Activated CD8-positive, alpha-beta memory T cell treated with anti-CD3 and anti-CD28 coated beads, Interleukin-2, amount 50 U/mL, for 1 hour (primary cell): Measurements from ENCODE around the gene RMI2.

ENCODE experiments used
- DNase-seq: peaks from one replicate; pipeline ENCODE4 v3.0.0-alpha.2; 2020; ENCODE audit errors: extremely low read depth

RMI2 gene

GRCh38 chr16:11327277-11328171 lies 17.7 kb upstream of the RMI2 start:
- DNase-seq: no peak

- DNase-seq: peak; percentile 20
These were observed 16.8 kb upstream of the RMI2 start for GRCh38 chr16:11328172-11329070.

- DNase-seq: no peak
These were observed 16.2 kb upstream of the RMI2 start for GRCh38 chr16:11329071-11329491.

GRCh38 chr16:11329891-11330290 lies 15.4 kb upstream of the RMI2 start:
- DNase-seq: no peak

GRCh38 chr16:11330526-11331237 lies 14.6 kb upstream of the RMI2 start:
- DNase-seq: no peak

- DNase-seq: no peak
These were observed 13.3 kb upstream of the RMI2 start for GRCh38 chr16:11331967-11332366.

GRCh38 chr16:11333010-11333409 lies 12.2 kb upstream of the RMI2 start:
- no peak for DNase-seq

- DNase-seq: no peak
These were observed 11.6 kb upstream of the RMI2 start for GRCh38 chr16:11333702-11334101.

GRCh38 chr16:11334831-11335404 lies 10.3 kb upstream of the RMI2 start:
- DNase-seq: no peak

GRCh38 chr16:11339075-11339474 lies 6.2 kb upstream of the RMI2 start:
- DNase-seq: no peak

- DNase-seq: no peak
These were observed 4.5 kb upstream of the RMI2 start for GRCh38 chr16:11340710-11341109.

GRCh38 chr16:11341371-11341770 lies 3.9 kb upstream of the RMI2 start:
- DNase-seq: no peak

- no peak for DNase-seq
These were observed 3.0 kb upstream of the RMI2 start for GRCh38 chr16:11342021-11342855.

GRCh38 chr16:11346700-11347319 lies 1.6 kb downstream of the RMI2 start:
- DNase-seq: no peak

- no peak for DNase-seq
These were observed 2.6 kb downstream of the RMI2 start for GRCh38 chr16:11347831-11348230.

- no peak for DNase-seq
These were observed 3.7 kb downstream of the RMI2 start for GRCh38 chr16:11348737-11349598.

- no peak for DNase-seq
These were observed 4.5 kb downstream of the RMI2 start for GRCh38 chr16:11349599-11350276.

GRCh38 chr16:11350519-11350918 lies 5.3 kb downstream of the RMI2 start:
- DNase-seq: no peak

GRCh38 chr16:11350921-11351335 lies 5.7 kb downstream of the RMI2 start:
- no peak for DNase-seq
